Measurements from ENCODE around the gene CDK16. TPM values are rescaled to one million over a fixed set of nuclear protein-coding genes. Genes with fewer than 3 reads are reported as not detected.

The CDK16 gene
- total RNA-seq, 1 donor from 2014 or later = 181 TPM

DNA sequence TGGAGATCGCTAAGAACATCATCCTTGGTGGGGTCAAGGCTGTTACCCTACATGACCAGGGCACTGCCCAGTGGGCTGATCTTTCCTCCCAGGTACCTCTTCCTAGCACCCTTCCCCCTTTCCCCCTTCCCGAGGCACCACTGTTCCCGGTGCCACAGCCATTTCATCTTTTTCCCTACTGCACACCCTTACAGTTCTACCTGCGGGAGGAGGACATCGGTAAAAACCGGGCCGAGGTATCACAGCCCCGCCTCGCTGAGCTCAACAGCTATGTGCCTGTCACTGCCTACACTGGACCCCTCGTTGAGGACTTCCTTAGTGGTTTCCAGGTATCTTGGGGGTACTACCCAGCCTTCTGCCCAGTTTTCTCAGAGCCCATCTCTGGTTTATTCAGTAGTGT is 19.2 kb upstream of the CDK16 start:
- H3K4me3 Mint-ChIP-seq (ENCODE audit: unreplicated experiment) = no peak overlapping the region

DNA sequence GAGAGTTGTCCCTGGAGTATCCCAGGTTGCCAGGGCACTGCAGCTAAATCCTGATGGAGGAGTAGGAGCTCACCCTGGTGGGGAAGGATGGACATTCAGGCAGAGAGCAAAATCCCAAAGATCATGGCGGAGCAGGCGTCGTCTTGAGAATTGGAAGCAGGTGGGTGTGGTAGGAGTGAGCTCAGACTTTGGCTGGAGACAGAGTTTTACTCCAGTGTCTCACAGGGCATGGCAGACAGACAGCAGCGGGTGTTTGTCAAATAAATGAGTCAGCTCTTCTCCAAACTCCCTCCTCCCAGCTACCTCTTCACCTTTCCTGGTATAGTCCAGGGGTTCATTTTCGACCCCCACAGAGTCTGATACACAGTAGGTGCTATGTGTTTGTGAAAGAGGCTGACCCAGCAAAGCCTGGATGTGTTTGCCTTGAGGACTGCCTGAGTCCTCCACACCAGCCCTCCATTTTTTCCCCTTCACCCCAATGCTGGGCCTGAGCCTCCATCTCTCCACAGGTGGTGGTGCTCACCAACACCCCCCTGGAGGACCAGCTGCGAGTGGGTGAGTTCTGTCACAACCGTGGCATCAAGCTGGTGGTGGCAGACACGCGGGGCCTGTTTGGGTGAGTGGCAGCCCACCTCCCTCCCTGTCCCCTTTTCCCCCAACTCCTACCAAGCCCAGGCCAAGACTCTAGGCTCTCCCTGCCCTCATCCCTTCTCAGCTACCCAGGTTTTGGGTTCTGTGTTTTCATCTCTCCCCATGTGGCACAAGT is 17.9 kb upstream of the CDK16 start:
- Mint-ChIP-seq H3K27ac (ENCODE audit: unreplicated experiment) (no peak overlapping the region), H3K4me3 (ENCODE audit: unreplicated experiment) (no peak overlapping the region), H3K27me3 (ENCODE audit: unreplicated experiment) (no peaks in the 10 kb centered on the region), H3K9me3 (ENCODE audit: unreplicated experiment) (peaks cover 12% of the 10 kb centered on the region), H3K4me1 (ENCODE audit: low read depth, unreplicated experiment) (peaks cover 12% of the 10 kb centered on the region), H3K36me3 (ENCODE audit: unreplicated experiment) (no peaks in the 10 kb centered on the region)
- TF ChIP-seq, protein P1, sequence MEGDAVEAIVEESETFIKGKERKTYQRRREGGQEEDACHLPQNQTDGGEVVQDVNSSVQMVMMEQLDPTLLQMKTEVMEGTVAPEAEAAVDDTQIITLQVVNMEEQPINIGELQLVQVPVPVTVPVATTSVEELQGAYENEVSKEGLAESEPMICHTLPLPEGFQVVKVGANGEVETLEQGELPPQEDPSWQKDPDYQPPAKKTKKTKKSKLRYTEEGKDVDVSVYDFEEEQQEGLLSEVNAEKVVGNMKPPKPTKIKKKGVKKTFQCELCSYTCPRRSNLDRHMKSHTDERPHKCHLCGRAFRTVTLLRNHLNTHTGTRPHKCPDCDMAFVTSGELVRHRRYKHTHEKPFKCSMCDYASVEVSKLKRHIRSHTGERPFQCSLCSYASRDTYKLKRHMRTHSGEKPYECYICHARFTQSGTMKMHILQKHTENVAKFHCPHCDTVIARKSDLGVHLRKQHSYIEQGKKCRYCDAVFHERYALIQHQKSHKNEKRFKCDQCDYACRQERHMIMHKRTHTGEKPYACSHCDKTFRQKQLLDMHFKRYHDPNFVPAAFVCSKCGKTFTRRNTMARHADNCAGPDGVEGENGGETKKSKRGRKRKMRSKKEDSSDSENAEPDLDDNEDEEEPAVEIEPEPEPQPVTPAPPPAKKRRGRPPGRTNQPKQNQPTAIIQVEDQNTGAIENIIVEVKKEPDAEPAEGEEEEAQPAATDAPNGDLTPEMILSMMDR (IDR thresholded peaks at IDR 0.05; ENCODE audit: partially characterized antibody, unreplicated experiment) = no peak
- no peak for DNase-seq

More for the DNA sequence above, 19.2 kb upstream of the CDK16 start:
- peaks cover 12% of the 10 kb centered on the region for H3K4me1 Mint-ChIP-seq (ENCODE audit: low read depth, unreplicated experiment)
- peaks cover 12% of the 10 kb centered on the region for H3K9me3 Mint-ChIP-seq (ENCODE audit: unreplicated experiment)
- no peaks in the 10 kb centered on the region for H3K36me3 Mint-ChIP-seq (ENCODE audit: unreplicated experiment)
- TF ChIP-seq, protein P1 (IDR thresholded peaks at IDR 0.05; ENCODE audit: partially characterized antibody, unreplicated experiment) = no peak
- DNase-seq = no peak
- H3K27ac Mint-ChIP-seq (ENCODE audit: unreplicated experiment) = no peak overlapping the region
- H3K27me3 Mint-ChIP-seq (ENCODE audit: unreplicated experiment) = peaks cover 3% of the 10 kb centered on the region

DNA sequence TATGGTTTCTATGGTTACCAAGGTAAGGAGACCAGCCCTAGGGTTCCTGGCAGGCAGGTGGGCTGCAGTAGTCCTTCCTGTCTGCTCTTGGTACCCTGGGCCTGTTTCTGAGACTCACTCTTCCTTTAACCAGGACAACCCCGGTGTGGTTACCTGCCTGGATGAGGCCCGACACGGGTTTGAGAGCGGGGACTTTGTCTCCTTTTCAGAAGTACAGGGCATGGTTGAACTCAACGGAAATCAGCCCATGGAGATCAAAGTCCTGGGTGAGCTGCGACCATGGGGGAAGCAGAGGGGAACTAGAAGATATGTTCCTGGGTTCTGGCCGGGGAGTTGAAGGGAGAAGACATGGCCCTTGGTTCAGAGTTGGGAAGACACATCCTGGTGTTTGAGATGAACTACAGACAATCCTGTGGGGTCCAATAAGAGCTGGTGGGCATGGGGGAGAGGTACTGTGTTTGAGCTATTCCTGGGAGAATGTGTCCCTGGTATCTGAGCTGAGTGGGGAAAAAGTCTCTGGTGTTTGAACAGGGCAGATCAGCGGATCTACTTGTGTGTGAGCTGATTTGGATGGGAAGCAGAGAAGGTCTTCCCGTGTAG is 17.0 kb upstream of the CDK16 start:
- Mint-ChIP-seq H3K27me3 (ENCODE audit: unreplicated experiment) (no peaks in the 10 kb centered on the region), H3K36me3 (ENCODE audit: unreplicated experiment) (no peaks in the 10 kb centered on the region), H3K9me3 (ENCODE audit: unreplicated experiment) (peaks cover 6% of the 10 kb centered on the region), H3K4me1 (ENCODE audit: low read depth, unreplicated experiment) (peaks cover 3% of the 10 kb centered on the region), H3K27ac (ENCODE audit: unreplicated experiment) (no peak overlapping the region), H3K4me3 (ENCODE audit: unreplicated experiment) (no peak overlapping the region)
- TF ChIP-seq, protein P1 (IDR thresholded peaks at IDR 0.05; ENCODE audit: partially characterized antibody, unreplicated experiment) = no peak
- no peak for DNase-seq

DNA sequence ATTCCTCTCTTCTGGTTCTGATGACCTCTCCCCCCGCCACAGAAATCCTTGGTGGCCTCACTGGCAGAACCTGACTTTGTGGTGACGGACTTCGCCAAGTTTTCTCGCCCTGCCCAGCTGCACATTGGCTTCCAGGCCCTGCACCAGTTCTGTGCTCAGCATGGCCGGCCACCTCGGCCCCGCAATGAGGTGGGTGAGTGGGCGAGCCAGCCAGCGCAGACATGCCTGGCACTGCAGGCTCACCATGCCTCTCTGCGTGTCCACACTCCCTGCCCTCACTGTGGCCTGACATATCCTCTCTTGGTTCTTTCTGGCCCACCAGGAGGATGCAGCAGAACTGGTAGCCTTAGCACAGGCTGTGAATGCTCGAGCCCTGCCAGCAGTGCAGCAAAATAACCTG is 16.2 kb upstream of the CDK16 start:
- no peak overlapping the region for H3K27ac Mint-ChIP-seq (ENCODE audit: unreplicated experiment)
- no peaks in the 10 kb centered on the region for H3K4me1 Mint-ChIP-seq (ENCODE audit: low read depth, unreplicated experiment)
- TF ChIP-seq, protein P1 (IDR thresholded peaks at IDR 0.05; ENCODE audit: partially characterized antibody, unreplicated experiment) = no peak
- no peaks in the 10 kb centered on the region for H3K27me3 Mint-ChIP-seq (ENCODE audit: unreplicated experiment)
- peaks cover 4% of the 10 kb centered on the region for H3K9me3 Mint-ChIP-seq (ENCODE audit: unreplicated experiment)
- H3K36me3 Mint-ChIP-seq (ENCODE audit: unreplicated experiment) = no peaks in the 10 kb centered on the region
- H3K4me3 Mint-ChIP-seq (ENCODE audit: unreplicated experiment) = no peak overlapping the region
- DNase-seq = no peak

DNA sequence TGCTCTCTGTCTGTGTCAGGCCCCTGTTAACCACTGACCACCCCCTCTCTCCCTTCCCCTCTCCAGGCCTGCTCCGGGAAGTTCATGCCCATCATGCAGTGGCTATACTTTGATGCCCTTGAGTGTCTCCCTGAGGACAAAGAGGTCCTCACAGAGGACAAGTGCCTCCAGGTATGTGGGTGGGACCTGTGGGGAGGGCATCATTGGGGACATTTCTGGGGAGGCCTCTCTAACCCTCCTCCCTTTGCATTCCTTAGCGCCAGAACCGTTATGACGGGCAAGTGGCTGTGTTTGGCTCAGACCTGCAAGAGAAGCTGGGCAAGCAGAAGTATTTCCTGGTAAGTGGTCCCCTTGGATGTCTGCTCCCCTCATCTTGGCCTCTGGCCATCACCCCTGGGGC is 15.6 kb upstream of the CDK16 start:
- H3K4me3 Mint-ChIP-seq (ENCODE audit: unreplicated experiment) = no peak overlapping the region
- no peaks in the 10 kb centered on the region for H3K36me3 Mint-ChIP-seq (ENCODE audit: unreplicated experiment)
- no peaks in the 10 kb centered on the region for H3K27me3 Mint-ChIP-seq (ENCODE audit: unreplicated experiment)
- H3K27ac Mint-ChIP-seq (ENCODE audit: unreplicated experiment) = no peak overlapping the region
- H3K4me1 Mint-ChIP-seq (ENCODE audit: low read depth, unreplicated experiment) = no peaks in the 10 kb centered on the region
- no peak for DNase-seq
- peaks cover 4% of the 10 kb centered on the region for H3K9me3 Mint-ChIP-seq (ENCODE audit: unreplicated experiment)
- TF ChIP-seq, protein P1 (IDR thresholded peaks at IDR 0.05; ENCODE audit: partially characterized antibody, unreplicated experiment) = no peak

All from glutamatergic neuron (in vitro differentiated cells).